T-helper 2 cell treated with Interferon-gamma antibody and Interleukin-4, amounts not matched to agents 5 μg/mL and 100 μg/mL, for 36 hours (primary cell): ENCODE results near the gene PXMP4.

Source experiments
- DNase-seq: peaks from one replicate; pipeline ENCODE4 v3.0.0; 2021; ENCODE audit warnings: low spot score
- H3K27ac Mint-ChIP-seq: one replicate; pipeline ENCODE4 v1.8.0; 2021; ENCODE audit warnings: mild to moderate bottlenecking, mixed read lengths
- H3K27me3 Mint-ChIP-seq: one replicate; pipeline ENCODE4 v1.8.0; 2021; ENCODE audit warnings: low read depth, mixed read lengths
- H3K36me3 Mint-ChIP-seq: one replicate; pipeline ENCODE4 v1.8.0; 2021; ENCODE audit warnings: low read depth, mixed read lengths
- H3K4me1 Mint-ChIP-seq: one replicate; pipeline ENCODE4 v1.8.0; 2021; ENCODE audit warnings: low read depth, mixed read lengths
- H3K4me3 Mint-ChIP-seq: one replicate; pipeline ENCODE4 v1.8.0; 2022; ENCODE audit warnings: mild to moderate bottlenecking, moderate library complexity, mixed read lengths
- H3K9me3 Mint-ChIP-seq: one replicate; pipeline ENCODE4 v1.8.0; 2021; ENCODE audit warnings: mixed read lengths

Gene PXMP4

GRCh38 chr20:33676652-33677645 lies 43.2 kb downstream of the PXMP4 start:
- Mint-ChIP-seq H3K4me1 (peaks cover 50% of the 10 kb centered on the region), H3K27ac (no peak overlapping the region), H3K36me3 (peaks cover 40% of the 10 kb centered on the region), H3K27me3 (no peaks in the 10 kb centered on the region), H3K4me3 (no peak overlapping the region), H3K9me3 (no peaks in the 10 kb centered on the region)
- no peak for DNase-seq

GRCh38 chr20:33676121-33676520 lies 44.0 kb downstream of the PXMP4 start:
- Mint-ChIP-seq H3K4me3 (no peak overlapping the region), H3K4me1 (peaks cover 42% of the 10 kb centered on the region), H3K9me3 (no peaks in the 10 kb centered on the region), H3K27ac (no peak overlapping the region), H3K36me3 (peaks cover 38% of the 10 kb centered on the region), H3K27me3 (no peaks in the 10 kb centered on the region)
- DNase-seq = no peak

GRCh38 chr20:33675136-33675959 lies 44.8 kb downstream of the PXMP4 start:
- Mint-ChIP-seq H3K9me3 (no peaks in the 10 kb centered on the region), H3K4me3 (peak overlapping the region; percentile 69), H3K27me3 (no peaks in the 10 kb centered on the region), H3K36me3 (peaks cover 33% of the 10 kb centered on the region), H3K4me1 (peaks cover 34% of the 10 kb centered on the region), H3K27ac (peak overlapping the region; percentile 41)
- DNase-seq = no peak

- H3K4me1 Mint-ChIP-seq = peaks cover 29% of the 10 kb centered on the region
- peaks cover 32% of the 10 kb centered on the region for H3K36me3 Mint-ChIP-seq
- H3K27me3 Mint-ChIP-seq = no peaks in the 10 kb centered on the region
- H3K9me3 Mint-ChIP-seq = no peaks in the 10 kb centered on the region
- peak within 1 kb of the TSS; percentile 79 for H3K27ac Mint-ChIP-seq
- peak; percentile 79 for DNase-seq
- peak within 1 kb of the TSS; percentile 86 for H3K4me3 Mint-ChIP-seq
Measured at GRCh38 chr20:33674294-33675135, 45.6 kb downstream of the PXMP4 start, which contains the start of gene NECAB3. TSS of gene NECAB3 (minus strand) at chr20:33674428. CDS start at chr20:33674352, 76 bp downstream.

- no peaks in the 10 kb centered on the region for H3K27me3 Mint-ChIP-seq
- peak overlapping the region; percentile 79 for H3K27ac Mint-ChIP-seq
- H3K4me1 Mint-ChIP-seq = peaks cover 24% of the 10 kb centered on the region
- peaks cover 24% of the 10 kb centered on the region for H3K36me3 Mint-ChIP-seq
- peak overlapping the region; percentile 86 for H3K4me3 Mint-ChIP-seq
- DNase-seq = no peak
- H3K9me3 Mint-ChIP-seq = no peaks in the 10 kb centered on the region
Measured at GRCh38 chr20:33673410-33674293, 46.5 kb downstream of the PXMP4 start.

GRCh38 chr20:33673114-33673409 lies 47.0 kb downstream of the PXMP4 start:
- Mint-ChIP-seq H3K4me1 (peaks cover 23% of the 10 kb centered on the region), H3K27ac (peak overlapping the region; percentile 63), H3K4me3 (peak overlapping the region; percentile 86), H3K36me3 (peaks cover 24% of the 10 kb centered on the region), H3K9me3 (no peaks in the 10 kb centered on the region), H3K27me3 (no peaks in the 10 kb centered on the region)
- no peak for DNase-seq

- H3K4me3 Mint-ChIP-seq = peak overlapping the region; percentile 86
- peak overlapping the region; percentile 63 for H3K27ac Mint-ChIP-seq
- H3K4me1 Mint-ChIP-seq = peaks cover 22% of the 10 kb centered on the region
- H3K9me3 Mint-ChIP-seq = no peaks in the 10 kb centered on the region
- DNase-seq = no peak
- H3K27me3 Mint-ChIP-seq = no peaks in the 10 kb centered on the region
- peaks cover 20% of the 10 kb centered on the region for H3K36me3 Mint-ChIP-seq
Measured at GRCh38 chr20:33672426-33673113, 47.5 kb downstream of the PXMP4 start.

- DNase-seq = no peak
- no peaks in the 10 kb centered on the region for H3K27me3 Mint-ChIP-seq
- peak overlapping the region; percentile 20 for H3K27ac Mint-ChIP-seq
- H3K9me3 Mint-ChIP-seq = no peaks in the 10 kb centered on the region
- peaks cover 18% of the 10 kb centered on the region for H3K36me3 Mint-ChIP-seq
- no peak overlapping the region for H3K4me3 Mint-ChIP-seq
- H3K4me1 Mint-ChIP-seq = peaks cover 23% of the 10 kb centered on the region
Measured at GRCh38 chr20:33671573-33672288, 48.4 kb downstream of the PXMP4 start.

GRCh38 chr20:33670715-33671499 lies 49.2 kb downstream of the PXMP4 start:
- H3K4me1 Mint-ChIP-seq = peaks cover 31% of the 10 kb centered on the region
- DNase-seq = no peak
- H3K4me3 Mint-ChIP-seq = peak overlapping the region; percentile 12
- H3K27ac Mint-ChIP-seq = no peak overlapping the region
- no peaks in the 10 kb centered on the region for H3K27me3 Mint-ChIP-seq
- peaks cover 15% of the 10 kb centered on the region for H3K36me3 Mint-ChIP-seq
- no peaks in the 10 kb centered on the region for H3K9me3 Mint-ChIP-seq

GRCh38 chr20:33669873-33670640 lies 50.1 kb downstream of the PXMP4 start:
- no peaks in the 10 kb centered on the region for H3K27me3 Mint-ChIP-seq
- H3K36me3 Mint-ChIP-seq = peaks cover 10% of the 10 kb centered on the region
- H3K27ac Mint-ChIP-seq = peak overlapping the region; percentile 27
- DNase-seq = no peak
- no peak overlapping the region for H3K4me3 Mint-ChIP-seq
- no peaks in the 10 kb centered on the region for H3K9me3 Mint-ChIP-seq
- peaks cover 33% of the 10 kb centered on the region for H3K4me1 Mint-ChIP-seq

- H3K4me1 Mint-ChIP-seq = peaks cover 38% of the 10 kb centered on the region
- peaks cover 8% of the 10 kb centered on the region for H3K36me3 Mint-ChIP-seq
- H3K27me3 Mint-ChIP-seq = no peaks in the 10 kb centered on the region
- no peaks in the 10 kb centered on the region for H3K9me3 Mint-ChIP-seq
- H3K4me3 Mint-ChIP-seq = peak overlapping the region; percentile 1
- no peak for DNase-seq
- H3K27ac Mint-ChIP-seq = peak overlapping the region; percentile 2
Measured at GRCh38 chr20:33669224-33669623, 50.9 kb downstream of the PXMP4 start.
